ENCODE results near the gene DRD4.
"Not testable (repeated sequence)": the region's sequence is repeated elsewhere in the genome, so short reads cannot be mapped to it uniquely, and the experiment has no call there.

The DRD4 gene

DNA sequence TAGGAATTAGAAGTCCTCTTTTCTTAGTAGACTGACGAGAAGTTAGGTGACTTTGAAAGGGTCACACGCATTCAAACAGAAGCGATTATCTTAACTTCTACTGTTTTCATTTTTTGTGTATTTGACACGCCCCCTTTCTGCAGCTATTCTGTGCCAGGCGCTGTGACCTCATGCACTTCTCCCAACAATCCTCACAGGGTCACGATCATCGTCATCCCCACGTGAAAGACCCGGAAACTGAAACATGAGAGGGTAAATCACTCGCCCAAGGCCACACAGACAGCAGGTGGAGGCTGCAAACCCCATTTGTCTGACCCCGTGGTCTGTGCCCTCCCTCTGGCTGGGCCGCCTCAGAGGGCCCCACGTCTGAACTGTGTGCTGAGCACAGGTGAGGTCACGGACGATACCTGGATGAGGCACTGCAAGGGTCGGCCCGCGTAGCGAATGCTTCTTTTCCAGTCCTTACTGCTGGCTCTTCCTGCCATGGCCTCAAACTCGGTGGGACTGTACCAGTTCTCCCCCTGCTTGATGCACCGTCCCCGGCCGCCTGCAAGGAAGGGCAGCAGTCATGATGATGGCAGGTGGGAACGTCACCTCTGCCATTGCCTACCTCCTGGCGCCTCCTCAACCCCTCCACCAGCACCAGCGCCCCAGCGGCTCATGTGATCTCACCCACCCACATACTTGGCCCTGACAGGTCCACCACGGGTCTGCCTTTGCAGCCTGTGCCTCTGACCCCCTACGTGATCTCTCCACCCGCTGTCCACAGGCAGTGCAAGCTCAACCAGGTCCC is 49.6 kb downstream of the DRD4 start:
- no peak for DNase-seq

GRCh38 chr11:687751-688150 is 50.7 kb downstream of the DRD4 start:
- DNase-seq, result no peak

GRCh38 chr11:688681-689080 is 51.6 kb downstream of the DRD4 start:
- peak; percentile 86 to 92 for DNase-seq

DNA sequence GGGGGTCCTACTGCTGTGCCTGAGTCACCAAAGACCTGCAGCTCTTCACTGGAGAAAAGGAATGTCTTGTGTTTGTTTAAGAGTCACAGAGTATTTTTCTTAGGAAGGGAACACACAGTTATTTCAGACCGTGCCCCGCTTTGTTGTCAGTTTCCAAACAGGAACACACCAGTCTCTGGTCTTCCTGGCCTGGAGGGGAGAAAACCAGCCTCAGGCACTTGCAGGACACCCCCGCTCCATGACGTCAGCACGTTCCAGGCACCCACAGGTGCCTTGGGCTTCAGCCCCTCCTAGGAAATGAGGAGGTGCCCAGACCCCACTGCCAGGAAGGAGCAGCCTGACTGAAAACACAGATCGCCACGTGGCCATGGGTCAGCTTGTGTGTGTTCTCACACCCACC is 52.6 kb downstream of the DRD4 start:
- DNase-seq, result no peak

GRCh38 chr11:690244-690643 is 53.2 kb downstream of the DRD4 start:
- not testable (repeated sequence) for DNase-seq
